Measurements from ENCODE around the gene ZNRF3.

The ZNRF3 gene

DNA sequence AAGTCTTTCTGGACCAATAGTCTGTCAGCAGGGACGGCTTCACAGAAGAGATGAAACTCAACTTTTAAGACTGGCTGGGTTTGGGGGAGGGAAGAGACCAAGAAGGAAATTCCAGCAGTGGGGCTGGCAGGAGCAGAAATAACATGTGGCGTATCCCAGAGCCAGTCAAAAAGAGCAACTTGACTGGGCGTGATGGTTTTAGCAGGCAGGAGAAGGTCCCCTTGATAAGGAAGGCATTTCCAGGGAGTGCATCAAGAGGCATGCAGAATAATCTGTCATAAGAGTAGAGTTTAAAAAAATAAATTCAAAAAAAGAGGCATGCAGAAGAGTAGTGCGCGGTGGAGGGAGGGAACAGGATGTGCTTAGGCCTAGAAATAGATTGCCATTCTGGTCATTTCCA, 125.8 kb downstream of the ZNRF3 start:
- no peak for DNase-seq (ENCODE audit: low read depth)

GRCh38 chr22:29011240-29012100, 128.1 kb downstream of the ZNRF3 start:
- DNase-seq (ENCODE audit: low read depth), result no peak

GRCh38 chr22:29012101-29012433, 128.7 kb downstream of the ZNRF3 start:
- no peak for DNase-seq (ENCODE audit: low read depth)

- DNase-seq (ENCODE audit: low read depth), result no peak
These were observed 129.6 kb downstream of the ZNRF3 start for GRCh38 chr22:29012952-29013351.

DNA sequence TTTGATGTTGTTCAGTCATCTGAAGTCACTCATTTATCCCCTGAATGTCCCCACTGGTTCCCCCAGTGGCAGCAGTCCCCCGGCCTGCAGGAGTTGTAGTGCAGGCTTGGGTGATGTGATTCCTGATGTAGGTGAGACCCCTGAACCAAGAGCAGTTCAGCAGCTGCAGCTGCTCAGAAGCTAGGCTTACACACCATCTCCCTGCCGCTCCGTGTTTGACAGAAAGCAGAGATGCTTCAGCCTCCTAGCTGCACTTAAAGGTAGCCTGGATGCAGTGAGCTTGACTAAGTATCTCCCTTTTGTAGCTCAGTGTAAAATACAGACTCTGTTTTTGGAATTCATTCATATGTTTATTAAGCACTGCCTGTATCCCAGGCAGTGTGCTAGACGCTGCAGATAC, 130.9 kb downstream of the ZNRF3 start:
- DNase-seq (ENCODE audit: low read depth), result no peak

GRCh38 chr22:29014773-29015172, 131.4 kb downstream of the ZNRF3 start:
- no peak for DNase-seq (ENCODE audit: low read depth)

DNA sequence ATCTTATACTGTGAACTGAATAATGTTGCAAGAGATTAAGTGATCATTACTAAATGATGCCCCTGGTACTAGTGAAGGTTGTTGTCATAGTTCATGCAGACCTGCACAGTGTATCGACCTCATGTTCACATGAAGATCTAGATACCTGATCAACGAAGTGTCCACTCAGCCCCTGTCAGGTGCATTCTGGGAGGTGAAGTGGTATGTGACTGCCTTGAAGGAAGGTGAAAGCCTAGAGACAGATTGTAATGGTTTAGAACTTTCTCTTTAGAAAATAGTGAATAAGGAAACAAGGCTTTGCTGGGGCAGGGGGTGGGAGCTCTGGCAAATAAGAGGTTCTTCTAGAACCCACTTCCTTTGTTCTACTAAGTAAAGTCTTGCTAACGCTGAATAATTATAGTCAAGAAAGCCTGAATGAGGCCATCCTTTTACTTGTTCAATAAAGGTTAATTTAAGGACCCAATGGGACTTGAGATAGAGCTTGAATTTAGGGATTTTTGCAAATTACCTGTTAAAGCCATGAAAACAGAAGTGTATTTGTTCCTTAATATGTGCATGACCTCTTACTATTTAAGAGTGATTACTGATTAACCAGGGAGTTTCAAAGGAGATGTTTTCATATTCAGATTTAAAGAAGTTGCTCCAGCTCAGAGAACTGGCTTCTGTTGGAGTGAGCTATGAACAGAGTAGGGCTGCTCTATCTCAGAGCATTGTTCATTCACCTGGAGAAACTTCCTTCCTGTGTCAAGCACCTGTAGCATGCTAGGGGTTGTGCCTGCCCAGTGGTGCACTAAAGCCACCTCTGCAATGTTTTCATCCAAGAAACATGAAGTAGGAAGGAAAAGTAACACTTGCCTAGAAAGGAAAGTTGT, 132.9 kb downstream of the ZNRF3 start:
- DNase-seq (ENCODE audit: low read depth), result no peak

- DNase-seq (ENCODE audit: low read depth), result no peak
These were observed 135.2 kb downstream of the ZNRF3 start for GRCh38 chr22:29018293-29019189.

DNA sequence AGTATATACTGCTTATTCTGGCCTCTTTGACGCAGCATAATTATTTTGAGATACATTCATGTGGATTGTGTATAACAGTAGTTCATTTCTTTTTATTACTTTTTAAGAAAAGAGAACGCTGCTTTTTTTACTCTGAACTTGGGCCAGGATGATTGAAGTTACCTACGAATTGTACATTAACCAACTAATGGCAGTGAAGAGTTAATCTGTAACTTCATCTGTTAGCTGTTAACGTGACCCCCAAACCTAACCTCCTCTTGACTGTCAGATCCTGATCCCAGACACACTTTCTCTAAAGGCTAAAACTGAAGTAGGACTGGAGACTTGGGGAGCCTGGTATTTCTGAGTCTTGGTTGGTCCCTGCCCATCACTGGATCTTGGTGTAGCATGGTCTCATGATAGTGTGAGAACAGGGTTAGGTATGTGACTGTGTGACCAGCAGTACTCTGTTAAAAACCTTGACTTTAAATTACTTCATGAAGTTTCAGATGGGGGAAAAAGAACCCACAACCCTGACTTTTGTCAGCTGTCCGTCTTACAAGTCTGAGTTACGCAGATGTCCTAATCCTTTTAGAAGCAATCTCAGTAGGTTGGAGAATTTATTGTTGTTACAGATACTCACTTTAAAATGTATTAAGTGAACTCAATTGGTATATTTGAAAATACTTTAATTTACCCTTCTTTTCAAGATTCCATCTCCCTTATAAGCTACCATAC, 138.9 kb downstream of the ZNRF3 start:
- no peak for DNase-seq (ENCODE audit: low read depth)

DNA sequence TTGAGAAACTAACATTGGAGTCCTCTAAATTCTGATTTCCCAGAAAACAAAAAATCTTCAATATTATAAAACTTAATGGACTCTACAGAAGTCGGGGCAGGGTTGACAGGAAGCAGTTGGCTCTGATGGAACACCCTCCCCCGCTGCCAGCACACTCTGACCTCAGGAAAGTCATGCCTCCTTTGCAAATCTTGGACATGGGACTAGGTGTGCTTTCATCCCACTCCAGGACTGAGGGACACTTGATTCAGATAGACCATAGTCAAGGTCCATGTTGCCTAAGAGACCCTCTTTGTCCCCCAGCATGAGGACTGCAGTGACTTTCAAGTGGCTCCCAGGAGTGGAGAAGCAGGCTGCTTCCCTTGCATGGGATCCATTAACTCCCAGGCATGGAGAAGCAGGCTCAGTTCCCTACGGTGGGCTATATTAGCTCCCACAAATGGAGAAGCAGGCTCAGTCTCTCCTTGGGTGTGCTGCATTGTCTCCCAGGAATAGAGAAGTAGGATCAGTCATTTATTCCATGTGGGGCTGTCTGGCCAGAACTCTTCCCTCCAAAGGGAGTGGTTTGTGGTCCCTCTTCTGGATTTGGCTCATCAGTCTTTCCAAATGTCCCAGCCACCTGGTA, 139.9 kb downstream of the ZNRF3 start:
- DNase-seq (ENCODE audit: low read depth), result no peak

DNA sequence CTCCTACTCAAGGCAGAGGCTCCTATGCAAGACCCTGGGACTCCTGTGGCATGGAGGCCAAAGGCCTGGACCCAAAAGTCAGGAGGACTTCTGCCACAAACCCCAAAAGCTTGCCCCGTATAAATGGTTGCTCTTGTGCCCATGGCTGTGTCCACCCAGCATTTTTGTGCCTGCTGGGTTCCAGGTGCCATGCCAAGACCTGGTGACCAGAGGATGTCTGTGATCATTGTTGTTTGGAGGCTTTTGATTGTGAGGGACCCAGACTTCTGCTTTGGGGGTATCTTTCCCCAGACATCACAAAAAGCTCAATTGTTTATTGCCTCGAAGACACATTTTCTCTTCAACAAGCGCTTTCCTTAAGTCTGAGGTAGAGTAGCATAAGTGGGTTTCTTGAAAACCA, 143.2 kb downstream of the ZNRF3 start:
- no peak for DNase-seq (ENCODE audit: low read depth)

DNA sequence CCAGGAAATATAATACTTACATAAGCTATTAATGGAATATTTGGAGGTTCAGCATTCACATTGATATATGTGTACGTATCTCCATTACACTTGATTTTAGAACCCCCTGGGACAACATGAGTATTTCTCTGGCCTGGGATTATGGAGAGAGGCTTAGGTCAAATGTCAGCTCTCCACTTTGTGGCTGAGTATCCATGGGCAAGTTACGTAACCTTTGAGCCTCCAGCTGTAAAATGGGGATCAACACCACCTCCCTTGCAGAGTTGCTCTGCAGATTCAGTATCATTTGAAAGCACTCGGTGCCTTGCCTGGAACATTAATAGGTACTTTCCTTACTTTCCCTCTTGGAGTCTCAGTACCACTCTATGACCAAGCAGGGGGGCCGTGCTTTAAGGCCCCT, 145.1 kb downstream of the ZNRF3 start:
- no peak for DNase-seq (ENCODE audit: low read depth)

DNA sequence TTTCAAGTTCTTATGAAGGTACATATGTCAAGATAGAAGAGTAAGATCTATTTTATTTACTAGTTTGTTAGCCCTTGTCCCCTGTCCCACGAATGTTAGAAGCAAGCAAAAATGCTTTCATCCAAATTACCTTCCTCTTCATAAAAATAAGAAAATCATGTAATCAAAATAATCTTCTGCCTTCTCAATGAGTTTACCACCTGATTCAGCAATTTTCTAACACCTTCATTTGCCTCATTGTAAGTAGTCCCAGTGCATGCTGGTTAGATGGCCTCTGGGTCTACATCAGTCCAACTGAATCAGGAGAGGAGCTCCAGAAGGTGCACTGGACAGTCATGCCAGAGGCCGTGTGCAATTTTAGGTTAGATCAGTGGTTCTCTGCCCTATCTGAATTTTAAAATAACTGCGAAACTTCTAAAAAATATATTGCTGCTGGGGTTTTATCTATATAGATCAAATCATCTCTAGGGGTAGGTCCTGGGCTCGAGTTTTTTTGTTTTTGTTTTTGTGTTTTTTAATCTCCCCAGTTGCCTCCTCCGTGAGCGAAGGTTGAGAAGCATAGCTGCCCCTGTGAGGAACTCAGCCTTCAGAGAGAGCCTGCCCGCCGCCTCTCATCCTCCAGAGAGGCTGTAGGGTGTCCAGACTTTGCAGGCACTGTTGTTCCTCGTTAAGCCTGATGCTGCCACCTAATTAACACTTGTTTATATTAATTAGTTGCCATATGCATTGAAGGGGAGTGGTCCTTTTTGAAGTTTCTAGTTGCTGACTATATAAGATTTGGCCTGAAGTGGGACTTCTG, 146.0 kb downstream of the ZNRF3 start:
- DNase-seq (ENCODE audit: low read depth), result no peak

GRCh38 chr22:29030016-29030617, 146.7 kb downstream of the ZNRF3 start:
- DNase-seq (ENCODE audit: low read depth), result no peak

DNA sequence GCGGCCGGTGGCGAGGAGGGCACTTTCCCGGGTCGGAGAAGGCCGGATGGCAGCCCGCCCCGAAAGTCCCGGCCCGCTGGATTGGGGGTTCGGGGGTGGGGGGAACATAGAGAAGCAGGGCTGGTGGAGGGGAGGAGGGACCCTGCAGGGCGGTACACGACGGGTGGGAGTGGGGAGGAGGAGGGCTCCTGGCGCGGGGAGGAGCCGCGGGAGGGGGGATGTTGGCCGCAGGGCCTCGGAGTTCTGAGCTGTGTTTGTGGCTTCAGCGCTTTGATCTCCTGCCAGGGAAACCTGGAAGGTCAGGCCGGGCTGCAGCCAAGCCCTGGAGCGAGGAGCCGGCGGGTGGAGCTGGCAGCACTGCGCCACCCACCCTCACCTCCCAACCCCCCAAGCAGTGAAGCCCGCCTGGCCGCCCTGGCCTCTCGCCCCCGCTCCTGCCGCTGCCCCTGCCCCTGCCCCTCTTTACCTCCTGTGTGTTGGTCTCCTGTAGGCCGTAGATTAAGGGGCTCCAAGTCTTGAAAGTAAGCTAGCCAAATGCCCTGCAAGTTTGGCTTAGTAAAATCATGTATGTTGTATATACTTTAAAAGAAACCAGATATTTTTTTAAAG, 147.3 kb downstream of the ZNRF3 start:
- no peak for DNase-seq (ENCODE audit: low read depth)

GRCh38 chr22:29031227-29032011, 148.0 kb downstream of the ZNRF3 start:
- DNase-seq (ENCODE audit: low read depth), result no peak

DNA sequence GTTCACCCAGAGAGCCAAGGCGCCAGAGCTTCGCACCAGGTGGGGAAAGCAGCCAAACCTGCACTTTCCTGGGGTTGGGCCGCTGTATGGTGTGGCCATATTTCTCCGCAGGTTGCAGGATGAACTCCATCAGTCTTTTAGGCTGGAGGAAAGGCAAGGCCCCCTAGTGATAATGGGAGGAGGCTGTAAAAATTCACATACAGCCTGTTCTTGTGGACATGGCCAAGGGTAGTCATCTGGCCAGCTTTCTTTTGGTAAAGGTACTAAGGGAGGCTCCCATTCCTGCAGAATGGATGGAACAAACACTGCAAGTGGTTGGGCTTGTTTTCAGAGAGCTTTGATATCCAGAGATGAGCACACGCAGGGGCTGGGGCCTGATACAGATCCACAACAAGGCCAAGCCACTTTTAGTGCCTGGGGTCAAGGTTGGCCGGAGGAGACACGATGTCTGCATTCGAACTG, 148.7 kb downstream of the ZNRF3 start:
- DNase-seq (ENCODE audit: low read depth), result no peak

- DNase-seq (ENCODE audit: low read depth), result no peak
These were observed 149.2 kb downstream of the ZNRF3 start for GRCh38 chr22:29032584-29032983.
